Upper lobe of right lung (tissue), 1 donor: ENCODE results near the gene RPTOR. TPM values are rescaled to one million over a fixed set of nuclear protein-coding genes. Genes with fewer than 3 reads are reported as not detected.

Experiments
- ATAC-seq: fragments of 200-7000 bp; cut with Tn5 transposase; one replicate; pipeline ENCODE4 v1.9.1; 2020; ENCODE audit warnings: mild to moderate bottlenecking, moderate library complexity
- DNase-seq: peaks from one replicate; pipeline ENCODE4 v3.0.0-alpha.2; 2020
- H3K27ac ChIP-seq: fragments of 200-600 bp; one replicate; pipeline ENCODE4 v1.8.0; 2022
- H3K27me3 ChIP-seq: fragments of 200-600 bp; one replicate; pipeline ENCODE4 v1.8.0; 2022; ENCODE audit warnings: mild to moderate bottlenecking
- H3K36me3 ChIP-seq: fragments of 200-600 bp; one replicate; pipeline ENCODE4 v1.8.0; 2022
- H3K4me1 ChIP-seq: fragments of 200-600 bp; one replicate; pipeline ENCODE4 v1.8.0; 2022
- H3K4me3 ChIP-seq: fragments of 200-600 bp; one replicate; pipeline ENCODE4 v1.8.0; 2022; ENCODE audit warnings: mild to moderate bottlenecking
- H3K9me3 ChIP-seq: fragments of 200-600 bp; one replicate; pipeline ENCODE4 v1.8.0; 2022
- CTCF ChIP-seq: fragments of 200-600 bp; IDR thresholded peaks from one replicate; pipeline ENCODE4 v1.8.0; 2022; ENCODE audit warnings: antibody characterized with exemption
- intact Hi-C: fragments of 100-400 bp; cut with DNase I; formaldehyde crosslinking; loops from one replicate; pipeline ENCODE4 v1.11.0; 2022
- total RNA-seq: library from RNA; stranded (reverse); fragmentation: NEBNext Ultra II Directional; extraction: Animal tissue kit (Norgen Biotek cat#: 25700); gene quantifications from one replicate; pipeline ENCODE4 v1.2.1, GENCODE V29; 2021
- donor health status: DM: no; HTN: yes; CAD: no; lungs with severe emphysema.

Gene RPTOR
- total RNA-seq, 1 donor from 2014 or later, result 35.4 TPM

DNA sequence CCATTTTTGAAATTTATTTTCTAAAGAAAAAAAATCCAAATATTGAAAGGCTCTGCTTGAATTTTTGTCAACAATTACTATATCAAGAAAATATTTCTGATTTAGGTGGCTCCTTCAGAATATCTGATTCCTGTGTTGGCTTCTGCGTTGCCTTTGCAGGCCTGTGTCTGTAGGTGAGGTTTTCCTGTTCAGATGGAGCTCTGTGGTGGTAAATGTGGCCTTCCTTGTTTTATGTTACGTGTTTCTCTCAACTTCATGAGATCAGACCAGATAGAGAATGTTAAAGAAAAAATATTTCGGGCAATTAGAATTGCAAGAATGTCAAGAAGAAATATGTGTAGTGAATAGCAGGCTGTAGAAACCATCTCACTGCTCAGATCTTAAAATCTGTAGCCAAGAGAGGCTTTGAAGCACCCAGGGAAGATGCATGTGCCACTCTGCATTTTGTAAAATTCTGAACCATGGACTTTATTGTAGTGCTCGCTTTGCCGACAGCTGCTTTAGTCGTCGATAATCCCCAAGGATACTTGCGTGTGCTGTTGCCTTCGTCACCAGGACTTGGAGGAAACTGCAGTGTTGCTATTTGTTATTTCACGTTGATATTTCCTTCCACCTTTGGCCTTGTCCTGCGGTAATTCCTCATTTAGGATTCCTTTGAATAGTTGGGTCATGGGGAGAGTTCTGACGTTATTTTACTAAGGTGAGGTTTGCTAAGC, 69.9 kb downstream of the RPTOR start:
- Histone ChIP-seq H3K27me3 (no peaks in the 10 kb centered on the region), H3K36me3 (no peaks in the 10 kb centered on the region), H3K4me1 (no peaks in the 10 kb centered on the region), H3K9me3 (no peaks in the 10 kb centered on the region), H3K27ac (no peak overlapping the region), H3K4me3 (no peak overlapping the region)
- TF ChIP-seq CTCF, result no peak
- ATAC-seq (no peak), DNase-seq (no peak)
- intact Hi-C loops, result no loop called here

- no peak for ATAC-seq
- H3K36me3 ChIP-seq, result no peaks in the 10 kb centered on the region
- intact Hi-C loops, result no loop called here
- no peaks in the 10 kb centered on the region for H3K9me3 ChIP-seq
- no peaks in the 10 kb centered on the region for H3K4me1 ChIP-seq
- DNase-seq, result no peak
- H3K27ac ChIP-seq, result no peak overlapping the region
- TF ChIP-seq CTCF, result no peak
- H3K27me3 ChIP-seq, result no peaks in the 10 kb centered on the region
- H3K4me3 ChIP-seq, result no peak overlapping the region
Measured at GRCh38 chr17:80615376-80615775, 70.7 kb downstream of the RPTOR start.

DNA sequence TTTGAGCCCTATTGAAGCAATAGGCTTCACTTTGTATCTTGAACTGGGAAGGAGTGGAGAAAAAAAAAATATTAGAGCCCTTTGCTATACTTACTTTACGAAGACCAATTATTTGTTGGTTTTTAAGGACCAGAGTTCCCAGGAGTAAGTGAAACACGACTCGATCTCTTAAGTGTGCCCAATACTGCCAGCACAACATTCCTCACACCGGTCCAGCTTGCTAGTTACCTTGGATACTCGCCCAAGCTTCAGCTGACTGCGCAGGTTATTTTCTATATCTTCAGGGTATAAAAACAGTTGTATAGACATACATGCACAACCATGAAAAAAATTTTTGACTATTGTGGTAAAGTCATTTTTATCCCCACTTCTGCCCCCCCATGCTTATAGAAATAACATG, 72.1 kb downstream of the RPTOR start:
- no peak for TF ChIP-seq CTCF
- Histone ChIP-seq H3K27ac (no peak overlapping the region), H3K27me3 (no peaks in the 10 kb centered on the region), H3K9me3 (no peaks in the 10 kb centered on the region), H3K4me3 (no peak overlapping the region), H3K36me3 (no peaks in the 10 kb centered on the region), H3K4me1 (no peaks in the 10 kb centered on the region)
- ATAC-seq, result peak; percentile 74
- intact Hi-C loops, result no loop called here
- DNase-seq, result no peak

- Histone ChIP-seq H3K27ac (no peak overlapping the region), H3K4me1 (no peaks in the 10 kb centered on the region), H3K27me3 (no peaks in the 10 kb centered on the region), H3K4me3 (no peak overlapping the region), H3K9me3 (no peaks in the 10 kb centered on the region), H3K36me3 (no peaks in the 10 kb centered on the region)
- DNase-seq (no peak), ATAC-seq (no peak)
- TF ChIP-seq CTCF, result no peak
- intact Hi-C loops, result no loop called here
Measured at GRCh38 chr17:80618304-80618703, 73.7 kb downstream of the RPTOR start.

- DNase-seq (no peak), ATAC-seq (peak; percentile 63)
- Histone ChIP-seq H3K36me3 (no peaks in the 10 kb centered on the region), H3K27me3 (no peaks in the 10 kb centered on the region), H3K4me3 (no peak overlapping the region), H3K4me1 (no peaks in the 10 kb centered on the region), H3K27ac (no peak overlapping the region), H3K9me3 (no peaks in the 10 kb centered on the region)
- no peak for TF ChIP-seq CTCF
- intact Hi-C loops, result no loop called here
Measured at GRCh38 chr17:80619535-80620235, 75.0 kb downstream of the RPTOR start.
